ENCODE measurements around the gene CNGA2. TPM values are rescaled to one million over a fixed set of nuclear protein-coding genes. Genes with fewer than 3 reads are reported as not detected.

CNGA2 gene
- total RNA-seq, 6 donors from 2014 or later: not detected

DNA sequence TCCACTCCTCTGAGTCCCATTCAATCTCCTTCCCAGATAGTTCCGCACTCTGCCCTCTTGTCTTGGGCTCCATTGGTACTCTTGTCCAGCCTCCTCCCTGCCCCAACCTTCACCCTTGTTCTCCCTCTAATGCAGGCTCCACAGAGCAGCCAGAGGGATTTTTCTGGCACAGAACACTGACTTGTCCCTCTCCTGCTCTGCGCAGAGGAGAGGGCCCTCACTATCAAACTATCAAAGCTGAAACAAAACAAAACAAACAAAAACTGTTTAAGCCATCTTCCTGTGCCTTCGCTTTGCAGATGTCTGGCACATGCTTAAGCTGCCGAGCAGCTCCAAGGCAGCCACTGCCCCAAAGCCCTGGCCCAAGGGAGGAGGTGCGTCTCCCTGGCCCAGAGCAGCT, 2.9 kb downstream of the CNGA2 start:
- Histone ChIP-seq H3K36me3 (no peaks in the 10 kb centered on the region), H3K9me3 (no peaks in the 10 kb centered on the region), H3K4me1 (no peaks in the 10 kb centered on the region), H3K4me3 (no peak overlapping the region), H3K27me3 (no peaks in the 10 kb centered on the region), H3K27ac (no peak overlapping the region)
- 68 to 79% methylated on average over 2 to 5 of the region's 5 CpGs for WGBS, 2 donors
- no peak for TF ChIP-seq EP300 (IDR thresholded peaks at IDR 0.05)
- TF ChIP-seq, protein P1, sequence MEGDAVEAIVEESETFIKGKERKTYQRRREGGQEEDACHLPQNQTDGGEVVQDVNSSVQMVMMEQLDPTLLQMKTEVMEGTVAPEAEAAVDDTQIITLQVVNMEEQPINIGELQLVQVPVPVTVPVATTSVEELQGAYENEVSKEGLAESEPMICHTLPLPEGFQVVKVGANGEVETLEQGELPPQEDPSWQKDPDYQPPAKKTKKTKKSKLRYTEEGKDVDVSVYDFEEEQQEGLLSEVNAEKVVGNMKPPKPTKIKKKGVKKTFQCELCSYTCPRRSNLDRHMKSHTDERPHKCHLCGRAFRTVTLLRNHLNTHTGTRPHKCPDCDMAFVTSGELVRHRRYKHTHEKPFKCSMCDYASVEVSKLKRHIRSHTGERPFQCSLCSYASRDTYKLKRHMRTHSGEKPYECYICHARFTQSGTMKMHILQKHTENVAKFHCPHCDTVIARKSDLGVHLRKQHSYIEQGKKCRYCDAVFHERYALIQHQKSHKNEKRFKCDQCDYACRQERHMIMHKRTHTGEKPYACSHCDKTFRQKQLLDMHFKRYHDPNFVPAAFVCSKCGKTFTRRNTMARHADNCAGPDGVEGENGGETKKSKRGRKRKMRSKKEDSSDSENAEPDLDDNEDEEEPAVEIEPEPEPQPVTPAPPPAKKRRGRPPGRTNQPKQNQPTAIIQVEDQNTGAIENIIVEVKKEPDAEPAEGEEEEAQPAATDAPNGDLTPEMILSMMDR (IDR thresholded peaks at IDR 0.05): no peak
- ATAC-seq (ENCODE audit: low FRiP score in 2 of 2): no peak
- no peak for DNase-seq

DNA sequence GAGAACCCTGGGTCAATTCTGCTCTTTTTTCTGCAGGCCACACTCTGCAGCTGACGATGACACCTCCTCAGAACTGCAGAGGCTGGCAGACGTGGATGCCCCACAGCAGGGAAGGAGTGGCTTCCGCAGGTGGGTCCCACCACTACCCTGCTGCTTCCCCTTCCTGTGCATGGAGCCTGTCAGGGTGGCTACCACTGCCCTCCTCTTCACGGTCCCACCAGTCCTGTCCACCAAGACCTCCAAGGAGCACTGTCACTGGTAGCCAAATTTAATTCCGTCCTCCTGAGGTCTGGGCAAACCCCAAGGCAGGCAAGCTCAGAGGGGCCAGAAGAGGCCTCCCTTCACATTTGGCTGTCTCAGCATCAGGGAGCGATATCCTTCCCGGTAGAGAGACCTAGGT, 4.2 kb downstream of the CNGA2 start:
- DNase-seq (no peak), ATAC-seq (ENCODE audit: low FRiP score in 2 of 2) (no peak)
- TF ChIP-seq POLR2AphosphoS5 (IDR thresholded peaks at IDR 0.05): no peak
- TF ChIP-seq, protein P1 (IDR thresholded peaks at IDR 0.05): no peak
- no peak for TF ChIP-seq POLR2A (IDR thresholded peaks at IDR 0.05)
- TF ChIP-seq EP300 (IDR thresholded peaks at IDR 0.05): no peak
- Histone ChIP-seq H3K36me3 (no peaks in the 10 kb centered on the region), H3K9me3 (no peaks in the 10 kb centered on the region), H3K4me1 (no peaks in the 10 kb centered on the region), H3K4me3 (no peak overlapping the region), H3K27ac (no peak overlapping the region), H3K27me3 (no peaks in the 10 kb centered on the region)
- WGBS, 2 donors: 74% methylated on average over 7 of the region's 7 CpGs; no CpG with 5 or more reads in 1 of the 2 donors

DNA sequence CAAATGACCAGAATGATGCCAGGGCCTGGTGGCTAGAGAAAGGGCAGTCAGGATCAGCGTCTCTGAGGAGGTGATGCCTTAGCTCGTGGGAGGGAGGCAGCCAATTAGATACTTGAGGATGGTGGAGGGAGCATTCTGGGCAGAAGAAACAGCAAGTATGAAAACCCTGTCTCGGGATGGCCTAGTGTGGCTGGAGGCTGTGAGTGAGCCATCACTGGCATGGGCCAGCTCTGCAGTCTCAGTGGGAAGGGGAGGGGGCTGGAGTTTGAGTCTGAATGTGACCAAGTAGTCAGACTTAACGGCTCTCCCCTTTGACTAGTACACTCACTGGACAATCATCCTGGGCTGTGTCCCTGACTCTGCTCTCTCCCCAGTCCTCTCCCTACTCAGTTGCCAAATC, 7.1 kb downstream of the CNGA2 start:
- no peaks in the 10 kb centered on the region for H3K36me3 ChIP-seq
- TF ChIP-seq POLR2A (IDR thresholded peaks at IDR 0.05) (no peak), EP300 (IDR thresholded peaks at IDR 0.05) (no peak), POLR2AphosphoS5 (IDR thresholded peaks at IDR 0.05) (no peak)
- H3K27me3 ChIP-seq: no peaks in the 10 kb centered on the region
- H3K9me3 ChIP-seq: no peaks in the 10 kb centered on the region
- ATAC-seq (ENCODE audit: low FRiP score in 2 of 2): no peak
- WGBS, 2 donors: 68 to 93% methylated on average over 3 to 4 of the region's 4 CpGs
- no peak overlapping the region for H3K4me3 ChIP-seq
- no peak overlapping the region for H3K27ac ChIP-seq
- DNase-seq: no peak
- no peaks in the 10 kb centered on the region for H3K4me1 ChIP-seq

DNA sequence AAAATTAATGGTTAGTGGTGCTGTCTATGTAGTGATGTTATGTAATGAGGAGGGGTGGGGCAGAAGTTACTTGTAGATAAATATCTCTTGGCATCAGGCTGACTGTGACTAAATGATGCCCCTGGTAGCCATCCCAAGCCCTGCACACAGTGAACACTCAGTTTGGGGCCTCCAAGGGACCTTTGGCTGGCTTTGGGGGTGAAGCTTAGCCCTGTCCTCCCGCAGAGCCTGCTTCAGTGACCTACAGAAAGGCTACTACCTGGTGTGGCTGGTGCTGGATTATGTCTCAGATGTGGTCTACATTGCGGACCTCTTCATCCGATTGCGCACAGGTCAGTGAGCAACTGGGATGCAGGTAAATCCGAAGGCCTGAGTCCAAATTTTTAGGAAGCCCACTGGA, 7.8 kb downstream of the CNGA2 start:
- DNase-seq (no peak), ATAC-seq (ENCODE audit: low FRiP score in 2 of 2) (no peak)
- Histone ChIP-seq H3K4me1 (no peaks in the 10 kb centered on the region), H3K27me3 (no peaks in the 10 kb centered on the region), H3K4me3 (no peak overlapping the region), H3K36me3 (no peaks in the 10 kb centered on the region), H3K9me3 (no peaks in the 10 kb centered on the region), H3K27ac (no peak overlapping the region)
- WGBS, 2 donors: 86% methylated on average over 5 of the region's 5 CpGs; no CpG with 5 or more reads in 1 of the 2 donors
- TF ChIP-seq POLR2A (IDR thresholded peaks at IDR 0.05) (no peak), EP300 (IDR thresholded peaks at IDR 0.05) (no peak), POLR2AphosphoS5 (IDR thresholded peaks at IDR 0.05) (no peak)
- TF ChIP-seq, protein P1 (IDR thresholded peaks at IDR 0.05): no peak

DNA sequence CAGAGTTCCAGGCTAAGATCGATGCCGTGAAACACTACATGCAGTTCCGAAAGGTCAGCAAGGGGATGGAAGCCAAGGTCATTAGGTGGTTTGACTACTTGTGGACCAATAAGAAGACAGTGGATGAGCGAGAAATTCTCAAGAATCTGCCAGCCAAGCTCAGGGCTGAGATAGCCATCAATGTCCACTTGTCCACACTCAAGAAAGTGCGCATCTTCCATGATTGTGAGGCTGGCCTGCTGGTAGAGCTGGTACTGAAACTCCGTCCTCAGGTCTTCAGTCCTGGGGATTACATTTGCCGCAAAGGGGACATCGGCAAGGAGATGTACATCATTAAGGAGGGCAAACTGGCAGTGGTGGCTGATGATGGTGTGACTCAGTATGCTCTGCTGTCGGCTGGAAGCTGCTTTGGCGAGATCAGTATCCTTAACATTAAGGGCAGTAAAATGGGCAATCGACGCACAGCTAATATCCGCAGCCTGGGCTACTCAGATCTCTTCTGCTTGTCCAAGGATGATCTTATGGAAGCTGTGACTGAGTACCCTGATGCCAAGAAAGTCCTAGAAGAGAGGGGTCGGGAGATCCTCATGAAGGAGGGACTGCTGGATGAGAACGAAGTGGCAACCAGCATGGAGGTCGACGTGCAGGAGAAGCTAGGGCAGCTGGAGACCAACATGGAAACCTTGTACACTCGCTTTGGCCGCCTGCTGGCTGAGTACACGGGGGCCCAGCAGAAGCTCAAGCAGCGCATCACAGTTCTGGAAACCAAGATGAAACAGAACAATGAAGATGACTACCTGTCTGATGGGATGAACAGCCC, 9.3 kb downstream of the CNGA2 start:
- H3K4me3 ChIP-seq: no peak overlapping the region
- H3K27me3 ChIP-seq: no peaks in the 10 kb centered on the region
- ATAC-seq (ENCODE audit: low FRiP score in 2 of 2): no peak
- no peaks in the 10 kb centered on the region for H3K9me3 ChIP-seq
- WGBS, 2 donors: 91 to 94% methylated on average over 9 to 21 of the region's 21 CpGs
- TF ChIP-seq EP300 (IDR thresholded peaks at IDR 0.05): no peak
- TF ChIP-seq, protein P1 (IDR thresholded peaks at IDR 0.05): no peak
- no peak overlapping the region for H3K27ac ChIP-seq
- no peaks in the 10 kb centered on the region for H3K36me3 ChIP-seq
- no peaks in the 10 kb centered on the region for H3K4me1 ChIP-seq
- no peak for DNase-seq

Data from upper lobe of left lung (tissue), 6 donors.